Tibial artery (tissue), 4 donors: ENCODE results near the gene SND1.

Experiments used
- DNase-seq, 2 donors: peaks; one replicate each; pipeline ENCODE4 v3.0.0-alpha.2; 2019
- H3K27ac ChIP-seq, 2 donors: fragments of 200-600 bp; sonication (generic) in 1 of 2; 1 replicate in 1 of 2; 2 replicates in 1 of 2; pipeline ENCODE4 v1.5.1; 2018 to 2019; ENCODE audit warnings: mild to moderate bottlenecking in 1 of 2
- H3K27me3 ChIP-seq, 2 donors: fragments of 200-600 bp; sonication (generic) in 1 of 2; one replicate each; pipeline versions ENCODE4 v1.5.1 to v1.6.0; 2016 to 2019
- H3K36me3 ChIP-seq, 3 donors: fragments of 200-600 bp; sonication (generic) in 2 of 3; one replicate each; pipeline ENCODE4 v1.5.1; 2016 to 2019; ENCODE audit warnings: mild to moderate bottlenecking in 2 of 3
- H3K4me1 ChIP-seq, 4 donors: fragments of 200-600 bp; sonication (generic) in 2 of 4; 1 replicate in 3 of 4; 2 replicates in 1 of 4; pipeline ENCODE4 v1.5.1; 2016 to 2019
- H3K4me3 ChIP-seq, 2 donors: fragments of 200-600 bp; sonication (generic) in 1 of 2; 1 replicate in 1 of 2; 2 replicates in 1 of 2; pipeline ENCODE4 v1.5.1; 2018 to 2019; ENCODE audit warnings: mild to moderate bottlenecking in 2 of 2
- H3K9me3 ChIP-seq, 3 donors: fragments of 200-600 bp; sonication (generic) in 1 of 3; one replicate each; pipeline ENCODE4 v1.5.1; 2016 to 2019
- intact Hi-C: fragments of 100-400 bp; cut with DNase I; formaldehyde crosslinking; loops from one replicate; pipeline ENCODE4 v1.15.0; 2023; ENCODE audit warnings: low total_unique reads
- TF ChIP-seq, protein P1 (sequence below), 2 experiments: fragments of 200-600 bp in 1 of 2; fragments of 450-650 bp in 1 of 2; IDR thresholded peaks; one replicate each; pipeline ENCODE4 v1.5.1; 2017 to 2019; ENCODE audit warnings: antibody characterized with exemption in 2 of 2, mild to moderate bottlenecking in 1 of 2, moderate library complexity in 1 of 2

Gene SND1

DNA sequence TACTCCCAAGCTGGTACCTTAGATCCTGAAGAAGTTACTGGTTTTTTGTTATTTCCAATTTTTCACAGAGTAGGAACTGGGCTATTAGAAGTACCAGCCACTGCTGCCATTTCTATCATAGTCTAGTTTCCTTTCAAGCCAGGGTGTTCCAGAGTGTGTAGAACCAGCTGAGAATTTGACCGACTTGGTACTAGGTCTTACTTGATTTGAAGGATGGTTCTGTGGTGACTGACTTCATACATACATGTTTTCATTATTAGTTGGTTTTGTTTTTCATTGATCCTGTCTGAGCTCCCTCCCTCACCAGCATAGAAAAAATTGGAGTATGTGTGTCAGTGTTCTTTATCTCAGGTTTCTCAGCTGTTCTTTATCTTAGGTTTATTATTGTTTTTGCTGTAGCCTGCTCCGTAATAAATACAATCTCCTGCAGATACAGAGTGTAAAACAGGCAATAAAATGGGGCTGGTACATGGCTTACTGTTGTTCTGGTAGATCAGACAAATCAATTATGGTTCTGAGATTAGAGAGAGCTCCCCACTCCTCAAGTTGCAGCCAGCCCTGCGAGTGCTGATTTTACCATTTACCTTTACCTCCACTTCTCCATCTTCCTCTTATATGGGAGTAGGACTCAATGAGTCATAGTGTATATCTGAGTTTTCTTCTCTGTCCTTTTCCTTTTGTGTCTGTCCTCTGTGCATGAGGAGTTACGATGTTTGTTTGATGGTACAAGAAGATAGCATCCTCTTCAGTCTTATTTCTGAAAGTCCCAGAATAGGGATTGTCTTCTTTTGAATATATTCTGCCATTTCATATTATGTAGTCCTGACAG is 256.6 kb downstream of the SND1 start:
- Histone ChIP-seq H3K4me1 (peaks cover 0 to 11% (median 2%) of the 10 kb centered on the region in 4 donors), H3K9me3 (no peaks in the 10 kb centered on the region), H3K27ac (no peak overlapping the region), H3K27me3 (no peaks in the 10 kb centered on the region), H3K4me3 (no peak overlapping the region), H3K36me3 (no peaks in the 10 kb centered on the region)
- TF ChIP-seq, protein P1, sequence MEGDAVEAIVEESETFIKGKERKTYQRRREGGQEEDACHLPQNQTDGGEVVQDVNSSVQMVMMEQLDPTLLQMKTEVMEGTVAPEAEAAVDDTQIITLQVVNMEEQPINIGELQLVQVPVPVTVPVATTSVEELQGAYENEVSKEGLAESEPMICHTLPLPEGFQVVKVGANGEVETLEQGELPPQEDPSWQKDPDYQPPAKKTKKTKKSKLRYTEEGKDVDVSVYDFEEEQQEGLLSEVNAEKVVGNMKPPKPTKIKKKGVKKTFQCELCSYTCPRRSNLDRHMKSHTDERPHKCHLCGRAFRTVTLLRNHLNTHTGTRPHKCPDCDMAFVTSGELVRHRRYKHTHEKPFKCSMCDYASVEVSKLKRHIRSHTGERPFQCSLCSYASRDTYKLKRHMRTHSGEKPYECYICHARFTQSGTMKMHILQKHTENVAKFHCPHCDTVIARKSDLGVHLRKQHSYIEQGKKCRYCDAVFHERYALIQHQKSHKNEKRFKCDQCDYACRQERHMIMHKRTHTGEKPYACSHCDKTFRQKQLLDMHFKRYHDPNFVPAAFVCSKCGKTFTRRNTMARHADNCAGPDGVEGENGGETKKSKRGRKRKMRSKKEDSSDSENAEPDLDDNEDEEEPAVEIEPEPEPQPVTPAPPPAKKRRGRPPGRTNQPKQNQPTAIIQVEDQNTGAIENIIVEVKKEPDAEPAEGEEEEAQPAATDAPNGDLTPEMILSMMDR (IDR thresholded peaks at IDR 0.05) = no peak
- intact Hi-C loops = no loop called here
- no peak for DNase-seq

DNA sequence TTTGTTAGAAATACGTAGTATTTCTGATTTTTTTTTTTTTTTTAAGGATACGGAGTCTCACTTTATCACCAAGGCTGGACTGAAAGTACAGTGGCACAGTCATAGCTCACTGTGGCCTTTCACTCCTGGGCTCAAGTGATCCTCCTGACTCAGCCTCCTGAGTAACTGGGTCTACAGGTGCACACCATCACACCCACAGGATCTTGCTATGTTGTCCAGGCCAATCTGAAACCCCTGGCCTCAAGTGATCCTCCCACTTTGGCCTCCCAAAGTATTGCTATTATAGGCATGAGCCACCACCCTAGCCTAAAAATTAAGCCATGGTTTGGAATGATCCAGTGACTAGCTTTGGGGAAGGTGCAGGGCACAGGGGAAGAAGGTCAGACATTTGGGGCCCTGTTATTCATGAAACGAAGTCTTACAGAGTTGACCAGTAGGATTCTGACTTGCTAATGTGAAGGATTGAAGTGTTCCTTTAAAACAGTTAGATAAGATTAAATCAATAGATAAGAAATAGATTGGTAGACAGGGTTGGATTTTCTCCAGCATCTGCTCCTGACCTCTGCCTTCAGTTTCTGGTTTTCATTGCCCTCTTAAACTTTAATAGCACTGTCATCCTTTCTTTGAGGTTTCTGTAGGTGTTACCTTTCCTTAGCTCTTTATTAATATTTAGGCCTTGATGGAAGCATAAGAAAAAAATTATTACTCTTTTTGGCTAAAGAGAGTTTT is 257.6 kb downstream of the SND1 start:
- H3K4me3 ChIP-seq = no peak overlapping the region
- H3K36me3 ChIP-seq = no peaks in the 10 kb centered on the region
- peaks cover 0 to 11% (median 2%) of the 10 kb centered on the region in 4 donors for H3K4me1 ChIP-seq
- H3K27ac ChIP-seq = no peak overlapping the region
- no peaks in the 10 kb centered on the region for H3K9me3 ChIP-seq
- DNase-seq = no peak
- intact Hi-C loops = no loop called here
- H3K27me3 ChIP-seq = no peaks in the 10 kb centered on the region
- TF ChIP-seq, protein P1 (IDR thresholded peaks at IDR 0.05) = no peak

DNA sequence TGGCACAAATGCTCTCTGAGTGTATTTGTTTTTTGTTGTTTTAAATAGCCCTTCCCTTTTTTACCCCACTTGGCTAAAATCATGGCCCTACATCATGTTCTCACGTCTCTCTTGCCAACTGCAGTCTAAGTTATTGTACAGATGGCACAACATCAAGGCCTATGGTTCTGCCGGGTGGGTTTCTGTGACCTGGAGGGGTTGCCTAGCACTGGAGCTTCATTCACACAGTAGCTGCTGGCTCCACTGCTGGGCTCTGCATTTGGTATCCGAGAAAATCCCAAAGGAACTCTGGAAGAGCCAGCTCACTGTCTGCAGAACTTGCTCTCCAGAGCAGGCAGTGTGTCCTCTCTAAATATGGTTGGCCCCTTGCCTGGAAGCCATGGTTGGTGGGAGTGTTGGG is 258.7 kb downstream of the SND1 start:
- DNase-seq = no peak
- Histone ChIP-seq H3K9me3 (no peaks in the 10 kb centered on the region), H3K36me3 (no peaks in the 10 kb centered on the region), H3K27ac (no peak overlapping the region), H3K27me3 (no peaks in the 10 kb centered on the region), H3K4me1 (peaks cover 0 to 11% (median under 1%) of the 10 kb centered on the region in 4 donors), H3K4me3 (no peak overlapping the region)
- intact Hi-C loops = no loop called here
- TF ChIP-seq, protein P1 (IDR thresholded peaks at IDR 0.05) = no peak

DNA sequence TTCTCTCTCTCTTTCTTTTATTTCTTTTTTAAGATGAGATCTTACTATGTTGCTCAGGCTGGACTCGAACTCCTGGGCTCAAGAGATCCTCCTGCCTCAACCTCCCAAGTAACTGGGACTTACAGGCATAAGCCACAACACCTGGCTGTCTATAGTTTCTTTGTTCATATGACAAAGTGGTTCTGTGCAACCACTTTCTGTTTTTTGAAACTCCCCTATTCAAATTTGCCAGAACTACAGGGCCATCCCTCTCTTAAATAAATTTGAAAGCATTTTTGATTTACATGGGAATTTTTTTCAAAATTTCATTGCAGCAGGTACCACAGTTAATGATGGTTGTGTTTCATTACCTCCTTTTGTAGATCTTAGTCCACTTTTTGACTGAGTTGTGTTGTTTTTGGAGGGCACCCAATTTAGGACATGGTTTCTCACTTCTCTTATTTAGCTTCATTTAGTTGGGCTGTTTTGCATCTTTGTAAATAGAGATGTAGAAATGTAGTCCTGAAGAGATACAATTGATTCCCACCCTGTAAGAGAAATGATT is 260.0 kb downstream of the SND1 start:
- Histone ChIP-seq H3K9me3 (no peaks in the 10 kb centered on the region), H3K4me1 (peaks cover 0 to 11% (median 0%) of the 10 kb centered on the region in 4 donors)
- intact Hi-C loops = no loop called here

DNA sequence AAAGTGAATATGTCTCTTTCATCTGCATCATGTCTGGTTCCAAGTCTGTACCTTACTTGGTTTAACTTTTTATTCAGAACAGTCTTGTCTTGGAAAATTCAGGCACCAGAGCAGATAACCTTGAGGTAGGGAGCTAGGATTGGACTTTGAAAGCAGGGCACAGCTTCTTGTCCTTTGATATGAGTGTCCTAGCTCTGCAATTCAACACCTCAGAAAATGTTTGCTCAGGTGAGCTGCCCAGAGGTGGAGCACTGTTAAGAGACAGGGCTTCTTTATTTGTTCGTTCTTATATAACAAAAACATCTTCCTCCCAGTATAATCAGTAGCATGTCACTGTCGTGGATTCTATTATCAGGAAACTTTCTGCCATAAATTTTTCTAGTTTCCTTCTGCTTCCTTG is 260.9 kb downstream of the SND1 start:
- H3K27ac ChIP-seq = no peak overlapping the region
- H3K4me3 ChIP-seq = no peak overlapping the region
- no peaks in the 10 kb centered on the region for H3K9me3 ChIP-seq
- H3K36me3 ChIP-seq = no peaks in the 10 kb centered on the region
- H3K4me1 ChIP-seq = peaks cover 0 to 11% (median 0%) of the 10 kb centered on the region in 4 donors
- intact Hi-C loops = no loop called here
- no peak for DNase-seq
- TF ChIP-seq, protein P1 (IDR thresholded peaks at IDR 0.05) = no peak
- no peaks in the 10 kb centered on the region for H3K27me3 ChIP-seq

More for the DNA sequence above, 260.0 kb downstream of the SND1 start:
- no peak for DNase-seq
- TF ChIP-seq, protein P1 (IDR thresholded peaks at IDR 0.05) = no peak
- Histone ChIP-seq H3K27me3 (no peaks in the 10 kb centered on the region), H3K27ac (no peak overlapping the region), H3K4me3 (no peak overlapping the region), H3K36me3 (no peaks in the 10 kb centered on the region)
